Peyer's patch (tissue), 4 donors: Measurements from ENCODE around the gene DNAH17. TPM values are rescaled to one million over a fixed set of nuclear protein-coding genes. Genes with fewer than 3 reads are reported as not detected.

Experiments used
- DNase-seq, 3 donors: peaks; one replicate each; pipeline ENCODE4 v3.0.0-alpha.2; 2017 to 2019
- H3K27ac ChIP-seq, 4 donors: fragments of 200-600 bp; sonication (generic); one replicate each; pipeline ENCODE4 v1.5.1; 2016 to 2019
- H3K27me3 ChIP-seq, 2 donors: fragments of 200-600 bp; sonication (generic); one replicate each; pipeline ENCODE4 v1.5.1; 2019
- H3K36me3 ChIP-seq, 3 donors: fragments of 200-600 bp; sonication (generic); one replicate each; pipeline ENCODE4 v1.5.1; 2016 to 2019
- H3K4me1 ChIP-seq, 4 donors: fragments of 200-600 bp; sonication (generic); one replicate each; pipeline ENCODE4 v1.5.1; 2016 to 2019
- H3K4me3 ChIP-seq, 4 donors: fragments of 200-600 bp; sonication (generic); 1 replicate in 3 of 4; 2 replicates in 1 of 4; pipeline ENCODE4 v1.5.1; 2016 to 2019; ENCODE audit warnings: mild to moderate bottlenecking in 1 of 4
- H3K9me3 ChIP-seq, 4 donors: fragments of 200-600 bp; sonication (generic); one replicate each; pipeline ENCODE4 v1.5.1; 2016 to 2019; ENCODE audit warnings: mild to moderate bottlenecking in 1 of 4
- CTCF ChIP-seq, 6 experiments: fragments of 450-650 bp in 4 of 6; fragments of 200-600 bp in 2 of 6; sonication (generic) in 1 of 6; IDR thresholded peaks; one replicate each; pipeline ENCODE4 v1.5.1; 2017 to 2019; ENCODE audit warnings: antibody characterized with exemption in 6 of 6, mild to moderate bottlenecking in 3 of 6, moderate library complexity in 1 of 6
- POLR2A ChIP-seq, 2 donors: fragments of 450-650 bp; IDR thresholded peaks; one replicate each; pipeline ENCODE4 v1.5.1; 2017; ENCODE audit warnings: antibody characterized with exemption in 2 of 2, mild to moderate bottlenecking in 2 of 2, moderate library complexity in 2 of 2
- total RNA-seq, 4 donors: library from RNA; depleted of rRNA; stranded (reverse); fragments of >200 nt; gene quantifications; one replicate each; pipeline ENCODE4 v1.1.0, GENCODE V29; 2016

DNAH17 gene
- total RNA-seq, 4 donors from 2014 or later = under 0.01 to 0.67 TPM; not detected in 2

GRCh38 chr17:78435330-78436005, 141.7 kb downstream of the DNAH17 start:
- Histone ChIP-seq H3K4me1 (no peaks in the 10 kb centered on the region), H3K27ac (no peak overlapping the region), H3K4me3 (no peak overlapping the region), H3K36me3 (no peaks in the 10 kb centered on the region), H3K27me3 (no peaks in the 10 kb centered on the region), H3K9me3 (no peaks in the 10 kb centered on the region)
- DNase-seq = no peak
- no peak for TF ChIP-seq CTCF (IDR thresholded peaks at IDR 0.05)
- TF ChIP-seq POLR2A (IDR thresholded peaks at IDR 0.05) = no peak

DNA sequence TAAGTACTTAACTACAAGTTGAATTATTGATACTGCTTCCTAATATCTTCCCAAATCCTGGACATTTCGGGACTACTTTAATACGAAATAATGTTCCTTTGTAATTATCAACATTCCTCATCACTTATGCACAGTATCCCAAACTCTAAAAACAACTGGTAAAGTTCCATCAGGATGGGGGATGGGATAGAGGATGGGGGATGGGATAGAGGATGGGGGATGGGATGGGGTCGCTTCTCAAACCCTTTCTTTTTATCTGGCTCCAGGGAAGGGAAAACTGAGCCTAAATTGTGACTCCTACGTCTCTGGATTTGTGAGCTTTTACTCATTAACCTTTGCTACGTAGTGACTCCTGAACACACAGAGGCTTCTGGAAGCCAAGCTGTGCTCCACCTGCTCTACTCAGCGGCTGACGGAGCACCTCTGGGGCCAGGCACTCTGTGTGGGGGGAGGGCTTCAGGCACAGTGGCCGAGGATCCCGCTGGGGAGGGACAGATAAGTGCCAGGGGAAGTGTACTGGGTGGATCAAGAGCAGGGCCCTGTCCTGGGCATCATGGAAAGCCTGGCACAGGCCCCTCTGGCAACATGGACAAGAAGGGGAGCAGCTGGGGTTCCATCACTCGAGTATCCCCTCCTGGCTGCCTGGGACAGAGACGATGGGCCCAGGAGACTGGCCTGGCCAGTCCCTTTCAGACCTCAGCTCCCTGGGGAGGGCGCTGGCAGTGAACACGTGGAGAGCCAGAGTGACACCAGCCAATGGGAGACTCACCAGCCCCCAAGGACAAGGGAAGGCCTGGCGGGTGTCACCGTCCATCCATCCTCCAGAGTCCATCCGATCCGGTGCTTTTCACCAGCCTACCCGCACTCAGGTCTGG, 142.5 kb downstream of the DNAH17 start:
- Histone ChIP-seq H3K36me3 (no peaks in the 10 kb centered on the region), H3K27me3 (no peaks in the 10 kb centered on the region), H3K4me1 (no peaks in the 10 kb centered on the region), H3K27ac (no peak overlapping the region), H3K4me3 (no peak overlapping the region), H3K9me3 (no peaks in the 10 kb centered on the region)
- no peak for DNase-seq
- TF ChIP-seq CTCF (IDR thresholded peaks at IDR 0.05) (no peak), POLR2A (IDR thresholded peaks at IDR 0.05) (no peak)

DNA sequence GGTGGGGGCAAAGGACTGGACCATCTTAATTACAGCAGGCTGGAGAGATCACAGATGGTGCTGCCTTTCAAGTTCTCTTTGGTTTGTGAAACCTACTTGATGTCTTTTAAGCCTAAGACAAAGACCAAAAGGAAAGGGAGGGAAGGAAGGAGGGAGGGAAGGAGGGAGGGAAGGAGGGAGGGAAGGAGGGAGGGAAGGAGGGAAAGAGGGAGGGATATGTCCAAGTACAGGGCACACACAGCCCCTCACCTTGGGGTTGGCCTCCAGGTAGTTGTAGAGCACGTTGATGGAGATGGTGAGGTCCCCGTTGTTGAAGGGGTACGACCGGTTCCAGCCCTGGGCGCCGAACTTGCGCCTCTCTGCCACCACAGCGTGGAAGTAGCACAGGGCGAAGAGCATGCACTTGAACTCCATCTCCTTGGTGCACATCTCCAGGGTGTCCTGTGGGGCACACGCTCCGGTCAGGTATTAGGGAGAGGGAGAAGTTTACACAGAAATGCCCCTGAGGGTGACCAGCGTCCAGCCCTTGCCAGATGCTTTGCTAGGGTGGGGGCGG, 143.3 kb downstream of the DNAH17 start:
- Histone ChIP-seq H3K4me3 (no peak overlapping the region), H3K27ac (no peak overlapping the region), H3K36me3 (no peaks in the 10 kb centered on the region), H3K9me3 (no peaks in the 10 kb centered on the region), H3K4me1 (no peaks in the 10 kb centered on the region), H3K27me3 (no peaks in the 10 kb centered on the region)
- TF ChIP-seq POLR2A (IDR thresholded peaks at IDR 0.05) = no peak
- TF ChIP-seq CTCF (IDR thresholded peaks at IDR 0.05) = no peak
- DNase-seq = no peak

GRCh38 chr17:78433013-78433727, 144.0 kb downstream of the DNAH17 start:
- TF ChIP-seq CTCF (IDR thresholded peaks at IDR 0.05) (no peak), POLR2A (IDR thresholded peaks at IDR 0.05) (no peak)
- no peaks in the 10 kb centered on the region for H3K9me3 ChIP-seq
- no peaks in the 10 kb centered on the region for H3K4me1 ChIP-seq
- peaks cover 0 to 4% (median 0%) of the 10 kb centered on the region in 3 donors for H3K36me3 ChIP-seq
- H3K4me3 ChIP-seq = no peak overlapping the region
- no peaks in the 10 kb centered on the region for H3K27me3 ChIP-seq
- DNase-seq = no peak
- no peak overlapping the region for H3K27ac ChIP-seq

DNA sequence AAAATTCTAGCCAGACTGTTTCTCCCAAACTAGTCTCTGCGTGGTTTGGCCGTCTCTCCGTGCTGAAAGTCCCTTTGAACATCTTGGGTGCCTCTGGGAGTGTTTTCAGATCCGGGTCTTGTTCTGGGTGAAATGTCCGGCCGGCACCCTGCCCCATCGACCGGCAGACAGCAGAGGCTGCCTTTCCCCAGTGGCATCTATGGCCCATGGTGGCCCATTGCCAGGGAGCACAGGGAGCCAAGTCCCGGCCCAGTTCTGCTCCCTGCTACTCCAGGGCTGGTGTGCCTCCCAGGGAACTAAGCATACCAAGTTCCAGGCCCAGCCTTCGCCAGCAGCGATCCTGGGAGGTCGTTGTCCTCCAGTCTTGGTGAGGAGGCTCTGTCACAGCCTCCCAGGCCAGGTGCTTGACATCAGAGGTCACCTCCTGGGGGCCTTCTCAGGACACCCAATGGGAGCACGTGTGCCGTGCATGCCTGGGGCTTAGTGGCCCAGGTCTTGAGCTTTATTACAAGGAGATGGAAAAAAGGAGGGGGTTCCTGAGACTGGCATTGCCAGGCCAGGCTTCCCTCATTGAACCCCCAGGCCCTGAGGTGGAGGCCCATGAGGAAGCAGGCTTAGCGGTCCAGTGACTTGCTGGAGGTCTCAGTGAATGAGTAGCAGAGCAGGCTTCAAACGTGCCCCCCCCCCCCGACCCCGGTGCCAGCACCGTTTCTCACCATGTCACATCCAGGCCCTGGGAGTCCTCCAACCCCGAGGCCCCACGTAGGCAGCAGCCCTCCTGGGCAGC, 144.8 kb downstream of the DNAH17 start:
- no peak overlapping the region for H3K27ac ChIP-seq
- peaks cover 0 to 7% (median 0%) of the 10 kb centered on the region in 3 donors for H3K36me3 ChIP-seq
- TF ChIP-seq POLR2A (IDR thresholded peaks at IDR 0.05) (no peak), CTCF (IDR thresholded peaks at IDR 0.05) (no peak)
- H3K4me3 ChIP-seq = no peak overlapping the region
- no peaks in the 10 kb centered on the region for H3K27me3 ChIP-seq
- no peaks in the 10 kb centered on the region for H3K4me1 ChIP-seq
- no peak for DNase-seq
- H3K9me3 ChIP-seq = no peaks in the 10 kb centered on the region
